ENCODE measurements around the gene CLCN5. TPM values are rescaled to one million over a fixed set of nuclear protein-coding genes. Genes with fewer than 3 reads are reported as not detected.

CLCN5 gene
- total and polyA plus RNA-seq, 11 donors, result 0.65 to 6.0 (median 2.5) TPM

DNA sequence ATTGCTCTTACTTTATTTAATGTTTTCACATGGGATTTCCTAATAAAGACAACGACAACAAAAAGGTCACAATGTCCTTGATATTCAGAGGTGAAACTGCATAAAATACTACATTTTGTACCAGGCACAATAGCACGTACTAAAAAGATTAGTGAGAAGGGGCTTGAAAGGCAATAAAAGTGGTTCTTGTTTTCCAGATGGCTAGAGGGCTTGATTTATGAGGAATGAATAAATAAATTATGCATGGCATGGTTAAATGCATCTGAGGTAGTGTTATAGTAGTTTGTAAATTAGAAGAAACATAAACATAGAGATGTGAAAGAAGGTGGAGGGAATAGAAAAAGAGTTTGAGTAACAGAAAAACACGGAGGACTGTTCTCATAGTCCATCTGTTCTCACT is 123.4 kb downstream of the CLCN5 start:
- Histone ChIP-seq H3K27ac (no peak overlapping the region), H3K27me3 (peaks cover 0 to 9% (median 0%) of the 10 kb centered on the region in 9 donors), H3K4me1 (no peaks in the 10 kb centered on the region), H3K9me3 (no peaks in the 10 kb centered on the region), H3K36me3 (no peaks in the 10 kb centered on the region), H3K4me3 (no peak overlapping the region)
- ATAC-seq (no peak), DNase-seq (no peak)
- intact Hi-C loops (cut with DNase I), result no loop called here
- 62 to 89% (median 77%) methylated on average over 3 of the region's 3 CpGs for WGBS, 4 donors
- TF ChIP-seq POLR2A (IDR thresholded peaks at IDR 0.05), result no peak
- TF ChIP-seq, protein P1, sequence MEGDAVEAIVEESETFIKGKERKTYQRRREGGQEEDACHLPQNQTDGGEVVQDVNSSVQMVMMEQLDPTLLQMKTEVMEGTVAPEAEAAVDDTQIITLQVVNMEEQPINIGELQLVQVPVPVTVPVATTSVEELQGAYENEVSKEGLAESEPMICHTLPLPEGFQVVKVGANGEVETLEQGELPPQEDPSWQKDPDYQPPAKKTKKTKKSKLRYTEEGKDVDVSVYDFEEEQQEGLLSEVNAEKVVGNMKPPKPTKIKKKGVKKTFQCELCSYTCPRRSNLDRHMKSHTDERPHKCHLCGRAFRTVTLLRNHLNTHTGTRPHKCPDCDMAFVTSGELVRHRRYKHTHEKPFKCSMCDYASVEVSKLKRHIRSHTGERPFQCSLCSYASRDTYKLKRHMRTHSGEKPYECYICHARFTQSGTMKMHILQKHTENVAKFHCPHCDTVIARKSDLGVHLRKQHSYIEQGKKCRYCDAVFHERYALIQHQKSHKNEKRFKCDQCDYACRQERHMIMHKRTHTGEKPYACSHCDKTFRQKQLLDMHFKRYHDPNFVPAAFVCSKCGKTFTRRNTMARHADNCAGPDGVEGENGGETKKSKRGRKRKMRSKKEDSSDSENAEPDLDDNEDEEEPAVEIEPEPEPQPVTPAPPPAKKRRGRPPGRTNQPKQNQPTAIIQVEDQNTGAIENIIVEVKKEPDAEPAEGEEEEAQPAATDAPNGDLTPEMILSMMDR (IDR thresholded peaks at IDR 0.05), result no peak

DNA sequence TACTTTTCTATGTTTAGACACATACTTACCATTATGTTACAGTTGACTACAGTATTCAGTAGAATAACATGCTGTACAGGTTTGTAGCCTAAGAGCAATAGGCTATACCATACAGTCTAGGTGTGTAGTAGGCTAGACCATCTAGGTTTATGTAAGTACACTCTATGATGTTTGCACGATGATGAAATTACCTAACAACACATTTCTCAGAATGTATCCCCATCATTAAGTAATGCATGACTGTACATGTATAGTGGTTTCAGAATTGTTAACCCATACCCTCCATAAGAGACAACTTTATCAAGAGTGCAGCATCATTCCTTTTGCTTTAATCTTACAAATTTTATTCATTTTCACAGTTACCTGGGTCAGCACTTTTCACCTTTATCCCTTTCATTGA is 126.8 kb downstream of the CLCN5 start:
- H3K4me3 ChIP-seq, result no peak overlapping the region
- ATAC-seq, result no peak
- no peak for TF ChIP-seq POLR2A (IDR thresholded peaks at IDR 0.05)
- TF ChIP-seq, protein P1 (IDR thresholded peaks at IDR 0.05), result no peak
- no peak for DNase-seq
- H3K9me3 ChIP-seq, result no peaks in the 10 kb centered on the region
- H3K4me1 ChIP-seq, result no peaks in the 10 kb centered on the region
- intact Hi-C loops (cut with DNase I), result no loop called here
- peaks cover 0 to 12% (median 0%) of the 10 kb centered on the region in 9 donors for H3K27me3 ChIP-seq
- H3K27ac ChIP-seq, result no peak overlapping the region
- H3K36me3 ChIP-seq, result no peaks in the 10 kb centered on the region
- 69 to 93% (median 83%) methylated on average over 1 of the region's 1 CpG for WGBS, 4 donors

DNA sequence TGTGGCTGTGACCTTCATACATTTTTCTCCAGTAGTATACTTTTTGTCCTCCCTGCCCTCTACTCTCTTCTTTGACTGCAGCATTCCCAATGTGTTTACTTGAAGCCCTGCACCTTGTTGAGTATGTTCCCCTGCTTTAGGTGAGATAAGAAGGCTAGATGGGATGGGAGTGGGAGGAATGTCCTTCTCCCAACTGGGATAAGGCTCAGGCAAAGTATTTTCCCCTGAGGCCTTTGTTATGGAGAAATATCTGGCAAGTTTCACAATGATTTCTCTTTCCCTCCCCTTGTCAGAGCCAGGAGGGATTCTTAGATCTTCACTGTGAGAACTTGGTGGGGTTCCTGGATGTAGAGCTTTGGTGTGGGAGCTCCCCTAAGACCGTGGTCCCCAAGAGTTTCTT is 131.8 kb downstream of the CLCN5 start:
- Histone ChIP-seq H3K4me3 (no peak overlapping the region), H3K36me3 (no peaks in the 10 kb centered on the region), H3K27me3 (peaks cover 0 to 14% (median 0%) of the 10 kb centered on the region in 9 donors), H3K27ac (no peak overlapping the region), H3K9me3 (no peaks in the 10 kb centered on the region), H3K4me1 (no peaks in the 10 kb centered on the region)
- ATAC-seq (no peak), DNase-seq (no peak)
- TF ChIP-seq POLR2A (IDR thresholded peaks at IDR 0.05), result no peak
- TF ChIP-seq, protein P1 (IDR thresholded peaks at IDR 0.05), result no peak
- intact Hi-C loops (cut with DNase I), result no loop called here
- 35 to 79% (median 72%) methylated on average over 1 of the region's 1 CpG for WGBS, 4 donors

DNA sequence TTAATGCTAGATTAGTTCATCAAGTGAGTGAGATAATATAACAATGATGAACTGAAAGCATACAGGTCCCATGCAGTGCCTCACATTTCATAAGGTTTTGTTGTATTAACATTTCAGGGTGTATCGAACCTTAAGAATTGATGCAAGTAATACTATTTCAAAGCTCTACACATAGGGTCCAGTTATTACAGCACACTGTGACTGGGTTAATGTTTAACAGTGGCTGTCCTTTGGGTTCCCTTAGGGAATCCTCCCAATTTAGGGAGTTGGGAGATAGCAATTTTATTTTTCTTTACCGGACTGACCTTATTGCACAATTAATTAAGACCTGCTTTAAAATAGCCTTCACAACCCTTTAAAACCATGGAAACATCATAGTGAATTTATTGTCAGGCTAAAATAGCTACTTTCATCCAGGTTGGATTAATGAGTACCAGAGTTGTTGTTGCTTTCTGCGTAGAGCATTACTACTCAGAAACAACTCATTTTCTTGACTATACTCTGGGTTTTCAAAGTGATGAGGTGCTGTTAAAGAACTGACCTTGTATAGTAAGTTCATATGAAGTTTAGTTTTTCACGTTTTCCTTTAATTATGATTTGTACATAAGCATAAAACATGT is 144.0 kb downstream of the CLCN5 start:
- 77 to 83% (median 78%) methylated on average over 4 of the region's 4 CpGs for WGBS, 4 donors
- H3K4me1 ChIP-seq, result no peaks in the 10 kb centered on the region
- no peak overlapping the region for H3K4me3 ChIP-seq
- H3K36me3 ChIP-seq, result no peaks in the 10 kb centered on the region
- ATAC-seq (no peak), DNase-seq (no peak)
- H3K27ac ChIP-seq, result no peak overlapping the region
- intact Hi-C loops (cut with DNase I), result no loop called here
- peaks cover 0 to 6% (median 0%) of the 10 kb centered on the region in 9 donors for H3K27me3 ChIP-seq
- TF ChIP-seq POLR2A (IDR thresholded peaks at IDR 0.05), result no peak
- TF ChIP-seq, protein P1 (IDR thresholded peaks at IDR 0.05), result no peak
- no peaks in the 10 kb centered on the region for H3K9me3 ChIP-seq

Measured in heart left ventricle (tissue), 16 donors.